AG10803 (cell line): ENCODE data around the gene RRP8.

ENCODE experiments used
- DNase-seq: peaks from one replicate; pipeline ENCODE4 v3.0.0; 2010; ENCODE audit warnings: low read depth
- H3K4me3 ChIP-seq: 2 replicates; pipeline ENCODE4 v1.5.1; 2011; ENCODE audit warnings: mild to moderate bottlenecking, low read length, control low read depth
- CTCF ChIP-seq: conservative IDR thresholded peaks from 2 replicates; pipeline ENCODE4 v1.5.1; 2011; ENCODE audit warnings: mild to moderate bottlenecking, low read length, control low read depth, inconsistent platforms

RRP8 gene

GRCh38 chr11:6638429-6638828 is 35.0 kb upstream of the RRP8 start:
- no peak for DNase-seq
- no peak for TF ChIP-seq CTCF
- H3K4me3 ChIP-seq = no peak overlapping the region

GRCh38 chr11:6637871-6638270 is 34.5 kb upstream of the RRP8 start:
- peak; percentile 87 for DNase-seq
- H3K4me3 ChIP-seq = no peak overlapping the region
- no peak for TF ChIP-seq CTCF

- TF ChIP-seq CTCF = no peak
These were observed 33.1 kb upstream of the RRP8 start for GRCh38 chr11:6636480-6636879.

GRCh38 chr11:6635082-6635932 is 31.9 kb upstream of the RRP8 start:
- TF ChIP-seq CTCF = no peak
- no peak overlapping the region for H3K4me3 ChIP-seq
- peak; percentile 29 for DNase-seq

More at GRCh38 chr11:6636480-6636879, 33.1 kb upstream of the RRP8 start:
- no peak overlapping the region for H3K4me3 ChIP-seq
- DNase-seq = no peak

GRCh38 chr11:6634534-6634933 is 31.1 kb upstream of the RRP8 start:
- no peak overlapping the region for H3K4me3 ChIP-seq
- no peak for DNase-seq
- TF ChIP-seq CTCF = no peak

- no peak for DNase-seq
- no peak for TF ChIP-seq CTCF
- H3K4me3 ChIP-seq = no peak overlapping the region
These were observed 30.3 kb upstream of the RRP8 start for GRCh38 chr11:6633422-6634408.
